Psoas muscle (tissue), 8 donors: ENCODE measurements around the gene LURAP1L. TPM values are rescaled to one million over a fixed set of nuclear protein-coding genes. Genes with fewer than 3 reads are reported as not detected.

Experiments
- ATAC-seq, 4 donors: fragments of 200-7000 bp; cut with Tn5 transposase; one replicate each; pipeline ENCODE4 v1.9.1; 2020; ENCODE audit warnings: moderate library complexity in 3 of 4, mild to moderate bottlenecking in 2 of 4
- DNase-seq, 2 donors: peaks; one replicate each; pipeline ENCODE4 v3.0.0-alpha.2; 2020
- H3K27ac ChIP-seq: fragments of 200-600 bp; one replicate; pipeline ENCODE4 v1.8.0; 2022
- H3K27me3 ChIP-seq, 3 donors: fragments of 200-600 bp in 1 of 3; one replicate each; pipeline versions ENCODE4 v1.6.1 to v1.8.0; 2013 to 2022; ENCODE audit warnings: low read length in 2 of 3, mild to moderate bottlenecking in 2 of 3, moderate library complexity in 1 of 3; ENCODE audit not compliant: insufficient read depth in 3 of 3
- H3K36me3 ChIP-seq, 2 donors: fragments of 200-600 bp in 1 of 2; one replicate each; pipeline versions ENCODE4 v1.6.1 to v1.8.0; 2013 to 2022; ENCODE audit warnings: low read depth in 1 of 2, mild to moderate bottlenecking in 1 of 2, moderate library complexity in 1 of 2; ENCODE audit not compliant: insufficient read depth in 1 of 2
- H3K4me1 ChIP-seq: fragments of 200-600 bp; one replicate; pipeline ENCODE4 v1.8.0; 2022
- H3K4me3 ChIP-seq: fragments of 200-600 bp; one replicate; pipeline ENCODE4 v1.8.0; 2022; ENCODE audit warnings: mild to moderate bottlenecking
- H3K9me3 ChIP-seq: fragments of 200-600 bp; one replicate; pipeline ENCODE4 v1.8.0; 2022
- CTCF ChIP-seq: fragments of 200-600 bp; IDR thresholded peaks from one replicate; pipeline ENCODE4 v1.8.0; 2022; ENCODE audit warnings: antibody characterized with exemption
- WGBS, 3 donors: extraction: QIAGEN DNeasy Blood & Tissue Kit; methylation state at CpG; one replicate each; pipeline versions ENCODE4 v1.1.6 to v1.1.7; 2013; 5-methylcytosine and 5-hydroxymethylcytosine counted together
- intact Hi-C, 2 donors: fragments of 100-400 bp; cut with DNase I; formaldehyde crosslinking; loops; one replicate each; pipeline versions ENCODE4 v1.11.0 to v1.14.2; 2022
- polyA plus RNA-seq, 3 donors: library from polyadenylated mRNA; stranded (reverse); fragments of 200-250 nt; gene quantifications; one replicate each; pipeline ENCODE4 v1.2.3, GENCODE V29; 2013
- total RNA-seq, 4 donors: library from RNA; stranded (reverse); fragmentation: NEBNext Ultra II Directional in 2 of 4; extraction: Animal tissue kit (Norgen Biotek cat#: 25700) in 2 of 4; gene quantifications; one replicate each; pipeline versions ENCODE4 v1.2.1 to v1.2.4, GENCODE V29; 2021 to 2023
- donor health status: healthy with polysubstance abuse.
- donor health status: DM: no; HTN: no; CAD: no; lungs with moderate emphysema.
- donor health status: Bipolar disorder and iron deficiency.
- donor health status: healthy.
- donor health status: DM: yes; HTN: yes; CAD: no.
- donor health status: DM: no; HTN: no; CAD: no.
- donor health status: DM: no; HTN: no; CAD: no.
- donor health status: DM: yes; HTN: yes; CAD: no.

The LURAP1L gene
- total and polyA plus RNA-seq, 7 donors = 1.0 to 6.3 (median 2.5) TPM

- intact Hi-C loops = no loop called here
- ATAC-seq (no peak), DNase-seq (no peak)
- Histone ChIP-seq H3K9me3 (no peaks in the 10 kb centered on the region), H3K27me3 (no peaks in the 10 kb centered on the region), H3K4me1 (no peaks in the 10 kb centered on the region), H3K27ac (no peak overlapping the region), H3K4me3 (no peak overlapping the region), H3K36me3 (no peaks in the 10 kb centered on the region)
- WGBS, 3 donors = 95% methylated on average over 2 of the region's 2 CpGs
- TF ChIP-seq CTCF = no peak
Observed at GRCh38 chr9:12822111-12822510, 47.3 kb downstream of the LURAP1L start.

GRCh38 chr9:12826924-12827565 lies 52.2 kb downstream of the LURAP1L start:
- ATAC-seq = no peak
- H3K9me3 ChIP-seq = no peaks in the 10 kb centered on the region
- H3K36me3 ChIP-seq = no peaks in the 10 kb centered on the region
- no peak for TF ChIP-seq CTCF
- no peak for DNase-seq
- H3K4me3 ChIP-seq = no peak overlapping the region
- intact Hi-C loops = no loop called here
- H3K27me3 ChIP-seq = no peaks in the 10 kb centered on the region
- H3K4me1 ChIP-seq = no peaks in the 10 kb centered on the region
- H3K27ac ChIP-seq = no peak overlapping the region
- 65 to 71% (median 66%) methylated on average over 3 of the region's 3 CpGs for WGBS, 3 donors

GRCh38 chr9:12833701-12834100 lies 58.9 kb downstream of the LURAP1L start:
- Histone ChIP-seq H3K4me1 (no peaks in the 10 kb centered on the region), H3K9me3 (no peaks in the 10 kb centered on the region), H3K36me3 (no peaks in the 10 kb centered on the region), H3K4me3 (no peak overlapping the region), H3K27ac (no peak overlapping the region), H3K27me3 (no peaks in the 10 kb centered on the region)
- WGBS, 3 donors = 92 to 93% (median 93%) methylated on average over 1 of the region's 1 CpG
- intact Hi-C loops = no loop called here
- TF ChIP-seq CTCF = no peak
- DNase-seq (no peak), ATAC-seq (no peak)

- Histone ChIP-seq H3K4me1 (no peaks in the 10 kb centered on the region), H3K27ac (no peak overlapping the region), H3K36me3 (no peaks in the 10 kb centered on the region), H3K4me3 (no peak overlapping the region), H3K9me3 (no peaks in the 10 kb centered on the region), H3K27me3 (no peaks in the 10 kb centered on the region)
- ATAC-seq (no peak), DNase-seq (no peak)
- no peak for TF ChIP-seq CTCF
- intact Hi-C loops = no loop called here
Observed at GRCh38 chr9:12838546-12838945, 63.7 kb downstream of the LURAP1L start.

GRCh38 chr9:12843735-12844134 lies 68.9 kb downstream of the LURAP1L start:
- no peak for DNase-seq
- TF ChIP-seq CTCF = no peak
- 83 to 94% (median 85%) methylated on average over 4 of the region's 4 CpGs for WGBS, 3 donors
- Histone ChIP-seq H3K27ac (no peak overlapping the region), H3K36me3 (no peaks in the 10 kb centered on the region), H3K4me1 (no peaks in the 10 kb centered on the region), H3K27me3 (no peaks in the 10 kb centered on the region), H3K4me3 (no peak overlapping the region), H3K9me3 (no peaks in the 10 kb centered on the region)
- intact Hi-C loops = no loop called here
- ATAC-seq = no peak
